IMR-90 (cell line): ENCODE measurements around the gene EXOC4.

ENCODE experiments used
- CTCF ChIP-seq: conservative IDR thresholded peaks from 2 replicates; pipeline ENCODE4 v1.5.1; 2012; ENCODE audit warnings: mild to moderate bottlenecking, low read depth, low read length, improper control_type of control experiment
- MAFK ChIP-seq: IDR thresholded peaks from 2 replicates; pipeline ENCODE4 v1.6.1; 2012; ENCODE audit warnings: low read depth, low read length, improper control_type of control experiment
- MAZ ChIP-seq: IDR thresholded peaks from 2 replicates; pipeline ENCODE4 v1.6.1; 2012; ENCODE audit warnings: low read depth, mild to moderate bottlenecking, low read length, improper control_type of control experiment, moderate library complexity, borderline replicate concordance
- MXI1 ChIP-seq: IDR thresholded peaks from 2 replicates; pipeline ENCODE4 v1.6.1; 2012; ENCODE audit warnings: low read depth, mild to moderate bottlenecking, low read length, moderate library complexity, borderline replicate concordance
- POLR2A ChIP-seq: IDR thresholded peaks from 2 replicates; pipeline ENCODE4 v1.6.1; 2012; ENCODE audit warnings: mild to moderate bottlenecking, low read depth, low read length
- RCOR1 ChIP-seq: IDR thresholded peaks from 2 replicates; pipeline ENCODE4 v1.6.1; 2012; ENCODE audit warnings: mild to moderate bottlenecking, low read length, improper control_type of control experiment; ENCODE audit not compliant: insufficient replicate concordance
- RFX5 ChIP-seq: IDR thresholded peaks from 2 replicates; pipeline ENCODE4 v1.8.0; 2012; ENCODE audit warnings: low read depth, mild to moderate bottlenecking, low read length, moderate library complexity
- USF2 ChIP-seq: fragments of 150-350 bp; IDR thresholded peaks from 2 replicates; pipeline ENCODE4 v1.6.1; 2017; ENCODE audit warnings: mild to moderate bottlenecking, antibody characterized with exemption, low read length, low read depth

GRCh38 chr7:133646472-133647315 is 393.8 kb downstream of the EXOC4 start:
- no peak for TF ChIP-seq CTCF
- no peak for TF ChIP-seq RFX5
- no peak for TF ChIP-seq POLR2A
- TF ChIP-seq USF2 = no peak
- no peak for TF ChIP-seq MAFK
- TF ChIP-seq RCOR1 = no peak
- TF ChIP-seq MAZ = no peak
- no peak for TF ChIP-seq MXI1
